ENCODE measurements around the gene MOV10L1.
"Not testable (repeated sequence)": the region's sequence is repeated elsewhere in the genome, so short reads cannot be mapped to it uniquely, and the experiment has no call there.

DNA sequence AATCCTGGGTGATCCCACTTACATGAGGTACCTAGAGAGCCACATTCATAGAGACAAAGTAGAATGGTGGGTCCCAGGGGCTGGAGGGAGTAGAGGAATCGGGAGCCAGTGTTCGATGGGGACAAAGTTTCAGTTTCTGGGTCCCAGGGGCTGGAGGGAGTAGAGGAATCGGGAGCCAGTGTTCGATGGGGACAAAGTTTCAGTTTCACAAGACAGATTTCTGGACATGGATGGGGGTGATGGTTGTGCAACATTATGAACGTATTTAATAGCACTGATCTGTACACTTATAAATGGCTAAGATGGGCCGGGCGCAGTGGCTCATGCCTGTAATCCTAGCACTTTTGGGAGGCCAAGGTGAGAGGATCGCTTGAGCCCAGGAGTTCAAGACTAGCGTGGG lies 115.2 kb downstream of the MOV10L1 start:
- not testable (repeated sequence) for TF ChIP-seq POLR2A, POLR2AphosphoS5 (IDR thresholded peaks at IDR 0.05)
- TF ChIP-seq, protein P1, sequence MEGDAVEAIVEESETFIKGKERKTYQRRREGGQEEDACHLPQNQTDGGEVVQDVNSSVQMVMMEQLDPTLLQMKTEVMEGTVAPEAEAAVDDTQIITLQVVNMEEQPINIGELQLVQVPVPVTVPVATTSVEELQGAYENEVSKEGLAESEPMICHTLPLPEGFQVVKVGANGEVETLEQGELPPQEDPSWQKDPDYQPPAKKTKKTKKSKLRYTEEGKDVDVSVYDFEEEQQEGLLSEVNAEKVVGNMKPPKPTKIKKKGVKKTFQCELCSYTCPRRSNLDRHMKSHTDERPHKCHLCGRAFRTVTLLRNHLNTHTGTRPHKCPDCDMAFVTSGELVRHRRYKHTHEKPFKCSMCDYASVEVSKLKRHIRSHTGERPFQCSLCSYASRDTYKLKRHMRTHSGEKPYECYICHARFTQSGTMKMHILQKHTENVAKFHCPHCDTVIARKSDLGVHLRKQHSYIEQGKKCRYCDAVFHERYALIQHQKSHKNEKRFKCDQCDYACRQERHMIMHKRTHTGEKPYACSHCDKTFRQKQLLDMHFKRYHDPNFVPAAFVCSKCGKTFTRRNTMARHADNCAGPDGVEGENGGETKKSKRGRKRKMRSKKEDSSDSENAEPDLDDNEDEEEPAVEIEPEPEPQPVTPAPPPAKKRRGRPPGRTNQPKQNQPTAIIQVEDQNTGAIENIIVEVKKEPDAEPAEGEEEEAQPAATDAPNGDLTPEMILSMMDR (IDR thresholded peaks at IDR 0.05), result not testable (repeated sequence)
